UCSD-AML1 (cell line): ENCODE data around the gene ARHGAP18.

ENCODE experiments used
- DNase-seq: peaks from one replicate; lab custom pipeline; 2025; ENCODE audit not compliant: unreplicated experiment; lab: John Stamatoyannopoulos, UW

ARHGAP18 gene

GRCh38 chr6:129726650-129727049 lies 16.7 kb upstream of the ARHGAP18 start:
- DNase-seq: no peak

- no peak for DNase-seq
Observed at GRCh38 chr6:129725341-129725740, 15.4 kb upstream of the ARHGAP18 start.

- DNase-seq: no peak
Observed at GRCh38 chr6:129719692-129720091, 9.7 kb upstream of the ARHGAP18 start.

GRCh38 chr6:129717277-129717676 lies 7.3 kb upstream of the ARHGAP18 start:
- DNase-seq: no peak

GRCh38 chr6:129713806-129714333 lies 3.9 kb upstream of the ARHGAP18 start:
- no peak for DNase-seq

GRCh38 chr6:129711271-129711631 lies 1.3 kb upstream of the ARHGAP18 start:
- no peak for DNase-seq

GRCh38 chr6:129710450-129711270 lies 683 bp upstream of the ARHGAP18 start:
- no peak for DNase-seq

- DNase-seq: no peak
Observed at GRCh38 chr6:129709196-129709768, 695 bp downstream of the ARHGAP18 start.

GRCh38 chr6:129708496-129709195 lies 1.3 kb downstream of the ARHGAP18 start:
- no peak for DNase-seq

GRCh38 chr6:129707882-129708495 lies 2.0 kb downstream of the ARHGAP18 start:
- no peak for DNase-seq

GRCh38 chr6:129707028-129707427 lies 2.9 kb downstream of the ARHGAP18 start:
- DNase-seq: no peak

GRCh38 chr6:129705212-129705611 lies 4.8 kb downstream of the ARHGAP18 start:
- no peak for DNase-seq

- DNase-seq: no peak
Observed at GRCh38 chr6:129704708-129705107, 5.3 kb downstream of the ARHGAP18 start.

- no peak for DNase-seq
Observed at GRCh38 chr6:129701721-129702455, 8.1 kb downstream of the ARHGAP18 start.

- no peak for DNase-seq
Observed at GRCh38 chr6:129700666-129701065, 9.3 kb downstream of the ARHGAP18 start.

GRCh38 chr6:129699659-129700058 lies 10.3 kb downstream of the ARHGAP18 start:
- no peak for DNase-seq

GRCh38 chr6:129698430-129698829 lies 11.5 kb downstream of the ARHGAP18 start:
- no peak for DNase-seq

- no peak for DNase-seq
Observed at GRCh38 chr6:129697788-129698187, 12.2 kb downstream of the ARHGAP18 start.

- DNase-seq: no peak
Observed at GRCh38 chr6:129696843-129697242, 13.1 kb downstream of the ARHGAP18 start.

GRCh38 chr6:129696028-129696418 lies 14.0 kb downstream of the ARHGAP18 start:
- DNase-seq: no peak
